Stimulated activated CD8-positive, alpha-beta memory T cell treated with anti-CD3 and anti-CD28 coated beads, Interleukin-15, amount 100 ng/mL, for 1 hour (primary cell): Measurements from ENCODE around the gene CDH15.

ENCODE experiments used
- DNase-seq: peaks from one replicate; pipeline ENCODE4 v3.0.0-alpha.2; 2020; ENCODE audit warnings: low read depth

CDH15 gene, protein sequence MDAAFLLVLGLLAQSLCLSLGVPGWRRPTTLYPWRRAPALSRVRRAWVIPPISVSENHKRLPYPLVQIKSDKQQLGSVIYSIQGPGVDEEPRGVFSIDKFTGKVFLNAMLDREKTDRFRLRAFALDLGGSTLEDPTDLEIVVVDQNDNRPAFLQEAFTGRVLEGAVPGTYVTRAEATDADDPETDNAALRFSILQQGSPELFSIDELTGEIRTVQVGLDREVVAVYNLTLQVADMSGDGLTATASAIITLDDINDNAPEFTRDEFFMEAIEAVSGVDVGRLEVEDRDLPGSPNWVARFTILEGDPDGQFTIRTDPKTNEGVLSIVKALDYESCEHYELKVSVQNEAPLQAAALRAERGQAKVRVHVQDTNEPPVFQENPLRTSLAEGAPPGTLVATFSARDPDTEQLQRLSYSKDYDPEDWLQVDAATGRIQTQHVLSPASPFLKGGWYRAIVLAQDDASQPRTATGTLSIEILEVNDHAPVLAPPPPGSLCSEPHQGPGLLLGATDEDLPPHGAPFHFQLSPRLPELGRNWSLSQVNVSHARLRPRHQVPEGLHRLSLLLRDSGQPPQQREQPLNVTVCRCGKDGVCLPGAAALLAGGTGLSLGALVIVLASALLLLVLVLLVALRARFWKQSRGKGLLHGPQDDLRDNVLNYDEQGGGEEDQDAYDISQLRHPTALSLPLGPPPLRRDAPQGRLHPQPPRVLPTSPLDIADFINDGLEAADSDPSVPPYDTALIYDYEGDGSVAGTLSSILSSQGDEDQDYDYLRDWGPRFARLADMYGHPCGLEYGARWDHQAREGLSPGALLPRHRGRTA

DNA sequence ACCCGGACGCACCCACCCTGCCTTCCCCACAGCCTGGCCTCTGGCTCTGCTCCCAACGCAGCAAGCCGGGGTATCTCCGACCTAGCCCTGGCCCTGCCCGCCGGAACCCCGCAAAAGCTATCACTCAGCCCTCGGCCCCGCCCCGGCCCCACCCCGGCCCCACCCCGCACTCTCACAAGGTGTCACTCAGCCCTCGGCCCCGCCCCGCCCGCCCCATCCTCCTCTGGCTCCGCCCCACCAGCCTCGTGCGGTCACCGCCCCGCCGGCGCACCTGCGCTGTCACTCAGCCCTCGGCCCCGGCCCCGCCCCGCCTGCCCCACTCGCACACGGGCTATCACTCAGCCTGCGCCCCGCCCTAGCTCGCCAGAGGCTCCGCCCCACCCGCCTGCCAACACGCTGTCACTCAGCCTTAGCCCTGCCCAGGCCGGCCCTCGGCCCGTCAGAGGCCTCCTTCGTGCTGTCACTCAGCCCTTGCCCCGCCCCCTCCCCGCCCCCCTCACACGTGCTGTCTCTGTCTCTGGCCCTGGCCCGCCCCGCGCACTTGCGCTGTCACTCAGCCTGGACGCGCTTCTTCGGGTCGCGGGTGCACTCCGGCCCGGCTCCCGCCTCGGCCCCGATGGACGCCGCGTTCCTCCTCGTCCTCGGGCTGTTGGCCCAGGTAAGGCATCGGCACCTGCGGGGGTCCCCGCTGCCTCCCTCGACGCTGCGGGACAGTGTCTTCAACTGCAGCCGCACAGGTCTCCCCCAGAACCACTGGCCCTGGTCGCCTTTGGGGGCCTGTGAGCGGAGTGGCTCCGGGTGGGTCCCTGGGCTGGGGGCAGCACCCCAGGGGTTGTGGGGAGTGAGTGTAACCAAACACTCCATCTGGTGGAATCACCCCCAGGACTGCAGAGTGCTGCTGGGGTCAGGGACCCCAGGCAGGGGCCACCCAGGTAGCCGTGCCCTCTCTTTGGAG is at the start of gene CDH15:
Gene CDH15, plus strand, starts transcription at position 533 of the 955 bp plus-strand sequence. Its CDS starts 84 bp downstream, at position 617.
- peak; percentile 80 for DNase-seq

DNA sequence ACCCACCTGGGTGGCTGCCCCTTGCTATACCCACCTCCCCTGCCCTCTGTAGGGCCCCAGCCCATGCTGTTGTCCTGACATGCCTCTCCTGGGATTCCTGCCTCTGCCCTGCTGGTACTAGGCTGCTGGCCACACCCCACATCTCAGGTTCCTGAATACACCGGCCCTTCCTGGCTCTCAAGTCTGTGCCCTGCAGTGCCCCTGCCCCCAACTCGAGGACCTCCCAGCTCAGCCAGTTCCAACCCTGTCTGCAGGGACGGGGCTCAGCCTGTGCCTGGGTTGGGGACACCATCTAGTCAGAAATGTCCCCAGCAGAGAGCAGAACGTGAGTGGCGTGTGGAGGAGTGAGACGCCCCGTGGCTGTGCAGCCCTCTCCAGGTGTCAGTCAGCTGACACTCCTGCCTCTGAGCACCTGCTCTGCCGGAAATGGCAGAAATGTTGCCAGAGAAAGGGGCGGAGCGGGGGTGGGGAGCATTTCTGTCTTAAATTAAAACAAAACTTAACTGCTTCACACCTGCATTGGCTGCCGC is 49.2 kb upstream of the CDH15 start:
- peak; percentile 24 for DNase-seq

DNA sequence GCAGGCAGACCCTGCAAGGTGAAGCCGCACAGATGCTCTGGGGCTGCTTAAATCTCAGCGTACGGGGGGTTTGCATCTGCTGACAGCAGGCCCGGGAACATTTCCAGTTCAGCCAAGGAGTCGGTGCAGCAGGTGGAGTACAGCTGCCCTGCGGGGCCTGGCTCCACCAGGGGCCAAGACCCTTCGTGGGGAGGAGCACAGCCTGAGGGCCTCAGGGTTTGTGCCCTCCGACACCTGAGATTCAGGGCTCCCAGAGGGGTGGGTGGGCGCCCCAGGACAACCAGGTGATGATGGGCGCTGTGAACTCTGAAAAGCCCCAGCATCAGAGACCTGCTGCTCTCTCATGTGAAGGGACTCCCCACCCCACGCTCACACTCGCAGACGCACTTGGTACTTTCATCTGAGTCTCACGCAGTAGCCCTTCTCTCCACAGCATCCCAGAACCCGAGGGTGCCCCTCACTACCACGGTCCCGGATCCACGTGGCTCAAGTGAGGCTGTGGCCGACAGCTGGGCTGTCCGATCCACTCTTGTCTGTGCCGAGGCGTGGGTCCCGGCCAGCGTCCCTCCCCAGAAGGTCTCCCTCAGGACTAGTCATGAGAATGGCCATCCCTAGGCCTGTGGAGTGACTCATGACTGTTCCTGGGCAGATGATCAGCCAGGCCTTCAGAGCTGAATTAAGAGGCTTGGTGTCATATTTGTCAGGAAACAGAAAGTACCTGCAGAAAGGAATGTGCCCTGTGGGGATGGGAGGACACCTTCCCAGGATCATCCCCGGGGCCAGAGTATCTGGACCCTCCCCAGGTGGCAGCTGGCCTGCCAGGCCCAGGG is 48.3 kb upstream of the CDH15 start:
- DNase-seq: no peak

DNA sequence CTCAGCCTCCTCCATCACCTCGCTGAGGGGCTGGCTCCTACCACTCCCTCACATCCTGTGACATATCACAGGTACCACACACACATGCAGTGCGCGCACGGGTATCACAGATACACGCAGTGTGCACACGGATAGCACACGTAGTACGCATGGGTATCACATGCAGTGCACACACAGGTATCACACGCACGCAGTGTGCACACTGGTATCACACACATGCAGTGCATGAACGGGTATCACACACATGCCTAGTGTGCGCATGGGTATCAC is 47.8 kb upstream of the CDH15 start:
- no peak for DNase-seq

DNA sequence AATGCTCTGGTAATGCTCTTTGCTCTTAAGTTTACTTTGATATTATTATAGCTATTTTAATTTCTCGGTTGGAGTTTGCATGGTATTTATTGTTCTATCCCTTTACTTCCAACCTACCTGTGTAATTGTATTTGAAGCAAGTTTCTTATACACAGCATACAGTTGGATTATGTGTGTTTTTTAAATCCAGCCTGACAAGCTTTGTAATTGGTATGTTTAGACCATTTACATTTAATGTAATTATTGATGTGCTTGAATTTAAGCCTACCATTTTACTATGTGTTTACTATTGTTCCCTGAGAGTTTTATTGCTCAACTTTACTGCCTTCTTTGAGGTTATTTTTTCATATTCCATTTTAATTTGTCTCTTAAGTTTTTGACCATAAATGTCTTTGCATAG is 42.2 kb upstream of the CDH15 start:
- no peak for DNase-seq

DNA sequence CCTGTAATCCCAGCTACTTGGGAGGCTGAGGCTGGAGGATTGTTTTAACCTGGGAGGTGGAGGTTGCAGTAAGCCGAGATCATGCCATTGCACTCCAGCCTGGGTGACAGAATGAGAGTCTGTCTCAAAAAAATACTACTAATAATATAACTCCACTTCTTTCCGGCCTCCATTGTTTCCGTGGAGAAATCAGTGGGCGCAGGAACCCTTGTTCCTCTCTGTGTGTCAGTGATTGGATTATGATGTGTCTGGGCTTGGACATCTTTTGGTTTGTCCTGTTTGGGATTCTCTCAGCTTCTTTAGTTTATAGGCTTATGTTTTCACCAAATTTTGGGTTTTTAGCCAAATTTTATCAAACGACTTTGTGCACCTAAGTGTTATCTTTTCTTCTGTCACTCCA is 41.1 kb upstream of the CDH15 start:
- DNase-seq: no peak

DNA sequence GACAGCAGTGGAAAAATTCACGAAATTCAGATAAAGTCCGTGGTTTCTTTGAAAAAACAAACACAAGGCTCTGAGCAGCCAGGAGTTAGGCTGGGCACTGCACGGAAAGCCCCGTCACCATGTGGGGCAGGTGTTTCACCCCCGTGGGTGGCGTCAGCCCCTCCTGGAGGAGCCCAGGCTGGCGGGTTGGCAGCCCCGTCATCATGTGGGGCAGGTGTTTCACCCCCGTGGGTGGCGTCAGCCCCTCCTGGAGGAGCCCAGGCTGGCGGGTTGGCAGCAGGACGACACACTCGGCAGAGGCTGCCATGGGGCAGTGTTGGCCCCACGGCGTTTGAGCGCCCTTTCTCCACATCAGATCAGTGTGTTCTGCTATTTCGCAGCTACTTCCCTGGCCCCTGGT is 39.8 kb upstream of the CDH15 start:
- DNase-seq: no peak

DNA sequence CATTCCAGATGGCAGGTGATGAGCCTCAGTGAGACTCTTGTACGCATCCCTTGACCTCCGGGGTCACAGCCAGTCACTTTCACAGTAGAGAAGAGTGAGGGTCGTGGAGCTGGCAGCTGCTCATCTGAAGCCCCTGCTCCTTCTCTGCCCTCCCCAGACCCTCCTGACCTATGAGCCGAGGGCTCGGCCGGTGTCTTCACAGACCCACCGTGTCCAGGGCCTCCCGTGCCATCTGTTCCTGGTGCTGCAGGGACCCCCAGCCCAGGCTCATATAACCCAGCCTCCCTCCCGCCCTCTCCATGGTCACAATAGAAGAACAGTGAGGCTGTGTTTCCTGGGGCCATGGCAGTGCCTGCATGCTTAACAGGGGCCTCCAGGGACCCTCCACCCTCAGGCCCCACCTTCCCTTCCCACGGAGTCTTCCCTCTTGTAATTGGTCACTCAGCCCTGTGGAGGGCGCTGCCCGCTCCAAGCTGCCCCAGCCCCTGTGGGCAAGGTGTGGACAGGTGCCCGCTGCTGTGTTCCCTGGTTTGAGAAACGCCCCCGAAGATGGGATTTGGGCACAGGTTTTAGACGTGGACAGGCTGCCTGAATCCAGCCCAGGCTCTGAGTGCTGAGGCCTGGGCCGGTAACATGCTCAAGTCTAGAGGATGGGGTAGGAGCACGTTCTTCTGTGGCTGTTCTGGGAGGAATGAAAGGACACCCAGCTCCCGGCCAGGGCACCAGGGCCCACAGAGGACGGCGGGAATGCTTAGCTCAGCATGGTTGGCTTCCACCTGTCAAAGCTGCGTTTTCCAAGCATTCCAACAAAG is 39.1 kb upstream of the CDH15 start:
- no peak for DNase-seq

DNA sequence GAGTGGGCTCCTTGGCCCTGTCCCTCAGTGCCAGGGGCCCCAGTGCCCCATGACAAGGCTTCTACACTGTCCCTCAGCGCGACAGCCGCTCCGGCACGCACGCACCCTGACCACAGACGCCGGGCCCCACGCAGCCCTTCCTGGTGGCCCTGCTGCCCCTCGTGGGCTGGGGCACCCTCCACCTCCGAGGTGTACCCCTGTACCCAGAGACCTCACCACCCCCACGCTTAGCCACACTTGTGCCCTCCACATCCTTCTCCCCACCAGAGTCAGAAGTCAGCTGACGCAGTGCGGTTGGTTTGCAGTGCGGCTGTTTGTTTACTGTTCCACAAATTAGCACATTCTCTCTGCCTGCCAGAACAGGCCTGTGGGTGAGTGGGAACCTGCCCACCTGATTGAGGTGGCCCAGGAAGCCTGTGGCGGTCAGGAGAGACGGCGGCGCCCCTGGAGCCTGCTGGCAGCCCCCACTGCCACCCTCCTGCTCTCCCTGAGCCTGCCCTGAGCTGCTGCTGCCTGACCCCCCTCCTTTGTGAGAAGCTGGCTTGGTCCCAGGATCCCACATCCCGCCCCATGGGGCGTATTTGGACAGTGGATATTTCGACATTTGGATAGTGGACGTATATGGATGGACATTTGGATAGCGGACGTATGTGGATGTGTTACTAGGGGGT is 38.0 kb upstream of the CDH15 start:
- DNase-seq: no peak

DNA sequence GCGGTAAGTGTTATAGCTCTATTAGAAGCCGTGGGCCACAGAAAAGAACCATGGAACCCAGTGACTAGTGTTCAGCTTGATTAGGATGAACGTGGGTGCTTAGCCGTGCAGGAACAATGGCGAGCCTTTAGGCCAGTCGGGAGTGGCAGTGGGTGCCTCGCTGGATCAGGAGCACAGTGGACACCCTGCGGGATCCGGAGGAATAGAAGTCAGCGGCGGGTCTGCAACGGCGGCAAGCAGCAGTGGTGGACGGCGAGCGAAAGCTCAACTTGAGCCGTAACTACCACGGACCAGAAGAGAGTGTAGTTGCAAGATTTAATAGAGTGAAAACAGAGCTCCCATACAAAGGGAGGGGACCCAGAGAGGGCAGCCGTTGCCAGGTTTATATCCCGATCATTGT is 37.3 kb upstream of the CDH15 start:
- no peak for DNase-seq

DNA sequence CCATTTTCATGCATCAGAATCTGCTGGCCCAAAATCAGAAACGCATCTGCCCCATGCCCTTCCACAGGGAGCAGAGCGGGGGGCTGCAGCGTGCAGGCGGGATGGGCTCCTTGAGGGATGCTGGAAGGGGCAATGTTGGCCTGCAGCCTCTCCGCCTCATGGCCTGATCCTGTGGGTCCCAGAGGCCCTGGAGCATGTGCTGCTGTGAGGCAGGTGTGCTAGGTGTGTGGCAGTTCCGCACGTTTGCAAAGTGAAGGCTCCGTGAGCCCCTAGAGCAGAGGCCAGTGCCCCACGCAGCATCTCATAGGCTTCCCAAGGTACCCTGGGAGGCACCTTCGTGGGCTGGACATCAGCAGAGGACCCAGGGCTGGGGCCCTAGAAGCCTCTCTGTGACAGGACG is 36.4 kb upstream of the CDH15 start:
- no peak for DNase-seq

DNA sequence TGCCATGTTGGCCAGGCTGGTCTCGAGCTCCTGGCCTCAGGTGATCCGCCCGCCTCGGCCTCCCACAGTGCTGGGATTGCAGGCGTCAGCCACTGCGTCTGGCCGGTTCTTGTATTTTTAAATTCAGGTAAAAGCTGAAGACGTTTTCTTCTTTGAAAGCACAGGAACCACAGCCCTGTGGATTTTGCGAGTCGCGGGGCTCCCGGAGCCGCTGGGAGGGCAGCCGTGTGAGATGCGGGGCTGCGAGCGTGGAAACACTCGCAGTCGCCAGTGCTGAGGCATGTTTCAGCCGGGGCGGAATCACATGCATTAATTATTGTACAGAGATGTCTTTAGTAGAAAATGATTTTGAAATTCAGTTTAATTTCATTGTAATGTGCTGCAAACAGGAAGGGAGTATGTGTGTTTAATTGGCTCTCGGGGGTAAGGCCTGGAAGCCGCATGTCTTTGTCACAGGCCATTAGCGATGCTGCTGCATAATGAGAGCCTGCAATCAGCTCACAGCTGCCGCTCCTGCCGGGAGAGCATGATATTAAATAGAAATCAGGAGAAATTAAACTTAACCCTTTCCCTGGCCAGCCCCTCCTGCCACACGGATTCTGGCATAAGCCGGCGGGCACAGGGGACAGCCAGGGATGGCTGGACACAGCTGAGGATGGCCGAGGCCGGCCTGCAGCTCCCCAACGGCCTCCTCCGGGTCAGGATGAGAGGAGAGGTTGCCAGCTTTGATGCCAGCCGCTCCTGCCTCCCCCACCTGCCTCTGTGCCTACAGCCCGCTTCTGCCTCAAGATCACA is 35.4 kb upstream of the CDH15 start:
- no peak for DNase-seq

DNA sequence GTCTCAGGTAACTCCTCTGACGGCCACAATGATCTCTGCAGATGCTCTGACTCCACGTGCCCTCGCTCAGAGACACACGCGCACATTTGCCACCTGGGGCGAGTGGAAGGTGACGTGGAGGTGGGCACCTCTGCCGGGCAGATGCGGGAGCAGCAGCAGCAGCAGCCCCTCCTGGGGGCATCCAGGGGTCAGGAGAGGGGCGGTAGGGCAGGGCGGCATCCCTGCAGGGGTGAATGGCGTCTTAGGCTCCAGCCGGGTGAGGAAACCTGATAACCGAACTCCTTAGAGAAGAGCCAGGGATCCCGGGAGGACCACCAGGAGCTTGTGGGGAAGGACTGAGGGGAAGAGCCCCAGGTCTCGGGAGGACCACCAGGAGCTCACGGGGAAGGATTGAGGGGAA is 34.6 kb upstream of the CDH15 start:
- no peak for DNase-seq

DNA sequence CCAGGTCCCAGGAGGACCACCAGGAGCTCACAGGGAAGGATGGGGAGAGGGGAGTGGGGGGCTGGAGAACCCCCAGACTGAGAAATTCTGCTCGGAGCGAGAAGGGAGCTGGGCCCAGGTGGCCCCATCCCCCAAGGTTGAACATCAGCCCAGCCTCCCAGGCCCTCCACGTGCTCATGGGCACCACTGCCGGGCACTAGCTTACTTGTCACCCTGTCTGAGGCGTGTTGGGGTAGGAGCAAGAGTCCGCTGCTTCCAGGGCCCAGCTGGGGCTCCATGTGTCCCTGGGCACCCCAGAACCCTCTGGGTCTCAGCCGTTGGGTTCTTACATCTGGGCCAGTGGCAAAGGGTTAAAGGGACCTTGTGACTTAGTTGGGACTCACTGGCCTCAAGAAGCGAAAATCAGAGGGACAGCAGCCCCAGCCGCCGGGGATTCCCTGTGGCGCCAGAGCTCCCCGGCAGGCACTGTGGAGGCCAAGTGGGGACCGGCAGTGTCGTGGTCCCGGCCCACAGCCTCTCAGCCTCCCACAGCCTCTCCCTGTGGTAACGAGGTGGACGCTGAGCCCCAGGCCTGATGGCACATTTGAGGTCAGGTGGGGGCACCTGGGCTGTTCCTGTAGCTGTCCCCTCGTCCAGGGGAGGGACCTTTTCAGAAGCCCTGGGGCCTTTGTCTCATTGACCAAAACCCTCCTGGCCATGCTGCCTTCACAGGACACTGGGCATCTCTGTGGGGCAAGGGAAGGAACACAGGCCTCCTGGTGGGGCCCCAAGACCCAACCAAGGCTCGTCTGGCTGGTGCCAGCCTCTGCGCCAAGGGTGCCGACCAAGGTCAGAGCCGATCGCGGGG is 33.7 kb upstream of the CDH15 start:
- DNase-seq: no peak

DNA sequence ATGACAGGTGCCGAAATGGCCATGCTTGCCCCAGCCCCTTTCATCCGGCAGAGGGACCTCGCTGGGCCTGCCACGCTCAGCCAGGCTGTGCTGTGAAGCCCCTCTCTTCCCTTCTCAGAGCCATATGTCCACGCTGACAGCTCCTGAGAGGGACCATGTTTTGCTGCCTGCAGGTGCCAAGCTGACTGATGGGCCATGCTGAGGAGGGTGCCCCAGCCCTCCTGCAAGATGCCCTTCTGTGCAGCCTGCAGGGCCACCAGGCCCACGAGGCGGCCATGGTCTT is 33.1 kb upstream of the CDH15 start:
- DNase-seq: no peak

DNA sequence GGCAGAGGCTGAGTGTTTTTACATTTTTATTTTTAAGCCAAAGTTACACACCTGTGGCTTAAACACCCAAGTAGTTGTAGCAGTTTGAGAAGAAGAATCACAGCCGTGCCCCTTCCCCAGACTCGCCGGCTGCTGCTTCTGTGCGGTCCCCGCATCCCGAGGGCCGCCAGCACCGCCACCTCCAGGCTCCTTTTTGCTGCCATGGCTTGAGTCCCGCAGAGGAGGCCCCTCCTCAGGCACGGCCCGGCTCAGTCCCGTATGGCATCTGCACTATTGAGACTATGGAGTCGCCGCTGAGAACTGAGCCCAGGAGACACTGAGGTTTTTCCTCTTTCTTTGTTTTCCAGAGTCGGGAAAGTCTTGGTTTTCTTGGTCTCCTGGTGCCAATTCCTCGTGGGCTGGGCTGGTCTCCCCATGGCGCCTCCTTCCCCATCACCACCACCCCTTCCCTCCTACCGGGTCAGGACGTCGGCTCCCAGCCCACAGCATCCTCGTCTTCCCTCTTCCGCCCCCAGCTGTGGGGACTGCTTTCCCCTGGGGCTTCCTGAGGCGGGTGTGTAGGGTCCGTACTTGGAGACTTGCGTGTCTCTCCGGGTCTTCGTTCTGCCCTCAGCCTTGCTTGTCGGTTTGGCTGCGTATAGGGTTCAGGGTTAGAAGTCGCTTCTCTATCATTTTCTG is 32.6 kb upstream of the CDH15 start:
- no peak for DNase-seq

DNA sequence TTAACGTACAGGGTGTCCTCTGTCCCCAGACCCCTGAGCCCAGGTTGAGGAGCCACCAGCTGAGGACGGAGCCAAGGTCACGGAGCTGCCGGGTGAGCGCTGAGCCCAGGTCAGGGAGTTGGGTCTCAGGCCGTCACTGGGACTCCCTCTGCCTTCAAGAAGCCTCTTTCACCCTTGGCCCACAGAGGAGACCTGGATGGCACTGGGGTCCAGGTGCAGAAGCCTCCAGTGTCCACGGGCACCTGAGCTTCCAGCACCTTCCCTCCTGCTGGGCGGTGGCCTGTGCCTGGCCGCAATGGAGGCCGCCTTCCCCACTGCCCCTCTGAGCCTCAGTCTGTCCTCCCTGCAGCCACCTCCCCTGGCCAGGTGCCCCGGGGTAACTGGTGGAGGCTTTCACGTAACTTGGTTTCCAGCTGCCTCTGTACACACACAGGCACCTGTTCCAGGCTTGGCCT is 31.6 kb upstream of the CDH15 start:
- DNase-seq: no peak

DNA sequence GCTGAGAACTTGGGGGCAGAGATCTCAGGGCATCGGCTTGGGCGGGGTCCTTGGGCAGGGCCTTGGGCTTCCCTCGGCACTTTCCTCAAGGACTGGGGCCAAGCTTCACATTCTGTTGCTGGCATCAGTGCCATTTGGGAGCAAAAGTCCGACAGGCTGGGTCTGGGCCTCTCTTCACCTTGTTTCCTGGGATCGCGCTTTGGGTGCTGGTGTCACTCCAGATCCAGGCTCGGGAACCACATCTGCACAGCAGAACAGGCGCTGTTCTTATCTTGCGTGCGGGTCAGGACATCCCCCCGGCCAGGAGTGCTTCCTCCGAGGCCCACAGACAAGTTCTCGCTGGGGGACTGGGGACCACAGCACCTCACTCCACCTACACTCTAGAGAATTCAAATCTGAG is 31.1 kb upstream of the CDH15 start:
- no peak for DNase-seq
